GM12801 (cell line): ENCODE data around the gene CLN6.

Experiments
- TF ChIP-seq, protein P1 (sequence below): IDR thresholded peaks from one replicate; pipeline ENCODE4 v1.5.1; 2011; ENCODE audit warnings: control low read depth; ENCODE audit not compliant: insufficient read length; ENCODE audit errors: extremely low read depth

Gene CLN6

DNA sequence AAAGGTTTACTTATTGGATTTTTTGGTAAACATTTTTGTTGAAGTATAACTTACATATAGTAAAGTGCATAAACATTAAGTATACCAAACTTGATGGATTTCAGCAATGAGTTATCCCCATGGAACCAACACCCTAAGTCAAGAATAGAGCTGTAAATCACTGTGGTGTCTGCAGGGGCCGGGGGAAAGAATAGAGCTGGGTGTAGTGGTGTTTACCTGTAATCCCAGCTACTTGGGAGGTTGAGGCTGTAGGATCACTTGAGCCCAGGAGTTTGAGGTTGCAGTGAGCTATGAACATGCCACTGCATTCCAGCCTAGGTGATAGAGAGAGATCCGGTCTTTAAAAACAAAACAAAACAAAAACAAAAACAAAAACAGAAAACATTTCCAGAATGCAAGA is 34.8 kb upstream of the CLN6 start:
- TF ChIP-seq, protein P1, sequence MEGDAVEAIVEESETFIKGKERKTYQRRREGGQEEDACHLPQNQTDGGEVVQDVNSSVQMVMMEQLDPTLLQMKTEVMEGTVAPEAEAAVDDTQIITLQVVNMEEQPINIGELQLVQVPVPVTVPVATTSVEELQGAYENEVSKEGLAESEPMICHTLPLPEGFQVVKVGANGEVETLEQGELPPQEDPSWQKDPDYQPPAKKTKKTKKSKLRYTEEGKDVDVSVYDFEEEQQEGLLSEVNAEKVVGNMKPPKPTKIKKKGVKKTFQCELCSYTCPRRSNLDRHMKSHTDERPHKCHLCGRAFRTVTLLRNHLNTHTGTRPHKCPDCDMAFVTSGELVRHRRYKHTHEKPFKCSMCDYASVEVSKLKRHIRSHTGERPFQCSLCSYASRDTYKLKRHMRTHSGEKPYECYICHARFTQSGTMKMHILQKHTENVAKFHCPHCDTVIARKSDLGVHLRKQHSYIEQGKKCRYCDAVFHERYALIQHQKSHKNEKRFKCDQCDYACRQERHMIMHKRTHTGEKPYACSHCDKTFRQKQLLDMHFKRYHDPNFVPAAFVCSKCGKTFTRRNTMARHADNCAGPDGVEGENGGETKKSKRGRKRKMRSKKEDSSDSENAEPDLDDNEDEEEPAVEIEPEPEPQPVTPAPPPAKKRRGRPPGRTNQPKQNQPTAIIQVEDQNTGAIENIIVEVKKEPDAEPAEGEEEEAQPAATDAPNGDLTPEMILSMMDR = no peak

DNA sequence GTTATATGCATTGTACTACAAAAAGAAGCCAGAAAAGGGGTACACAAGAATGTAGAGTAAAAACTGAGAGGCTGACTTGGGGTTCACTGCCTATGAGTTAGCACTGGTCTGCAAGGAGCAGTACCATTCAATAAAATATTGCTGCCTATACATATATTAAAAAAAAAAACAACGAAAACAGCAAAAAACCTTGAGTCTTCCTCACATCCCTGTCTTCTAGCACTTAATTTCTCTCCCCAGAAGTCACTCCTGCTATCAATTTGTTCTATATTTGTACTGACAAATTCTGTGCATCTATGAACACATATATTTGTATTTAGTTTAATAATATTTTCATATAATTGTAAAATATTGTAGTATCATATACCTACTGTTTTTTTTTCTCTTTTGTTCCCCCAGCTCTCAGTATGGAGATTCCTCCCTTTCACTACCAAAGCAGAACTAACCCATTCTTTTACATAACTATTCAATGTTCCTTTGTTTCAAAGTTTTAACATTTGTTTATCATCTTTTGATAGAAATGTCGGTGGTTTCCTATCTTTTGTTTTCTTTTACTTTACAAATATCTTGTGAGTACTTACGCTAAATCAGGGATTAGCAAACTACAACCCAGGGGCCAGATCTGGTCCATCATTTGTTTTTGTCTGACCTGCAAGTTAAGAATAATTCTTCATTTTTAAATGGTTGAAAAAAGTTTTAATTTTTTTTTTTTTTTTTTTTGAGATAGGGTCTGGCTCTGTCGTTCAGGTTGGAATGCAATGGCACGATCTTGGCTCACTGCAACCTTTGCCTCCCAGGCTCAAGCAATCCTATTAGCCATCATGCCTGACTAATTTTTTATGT is 33.2 kb upstream of the CLN6 start:
- TF ChIP-seq, protein P1 = no peak

DNA sequence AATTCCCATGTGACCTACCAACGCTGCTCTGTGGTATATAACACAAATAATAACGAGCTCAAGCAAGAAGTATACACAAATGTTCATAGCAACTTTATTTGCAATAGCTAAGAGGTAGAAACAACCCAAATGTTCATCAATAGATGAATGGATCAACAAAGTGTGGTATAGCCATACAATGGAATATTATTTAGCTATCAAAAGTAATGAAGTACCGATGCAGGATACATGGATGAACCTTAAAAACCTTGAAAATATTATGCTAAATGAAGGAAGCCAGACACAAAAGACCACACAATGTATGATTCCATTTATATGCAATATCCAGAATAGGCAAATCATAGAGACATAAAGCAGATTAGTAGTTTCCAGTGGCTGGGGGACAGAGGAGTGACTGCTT is 32.5 kb upstream of the CLN6 start:
- TF ChIP-seq, protein P1 = no peak

DNA sequence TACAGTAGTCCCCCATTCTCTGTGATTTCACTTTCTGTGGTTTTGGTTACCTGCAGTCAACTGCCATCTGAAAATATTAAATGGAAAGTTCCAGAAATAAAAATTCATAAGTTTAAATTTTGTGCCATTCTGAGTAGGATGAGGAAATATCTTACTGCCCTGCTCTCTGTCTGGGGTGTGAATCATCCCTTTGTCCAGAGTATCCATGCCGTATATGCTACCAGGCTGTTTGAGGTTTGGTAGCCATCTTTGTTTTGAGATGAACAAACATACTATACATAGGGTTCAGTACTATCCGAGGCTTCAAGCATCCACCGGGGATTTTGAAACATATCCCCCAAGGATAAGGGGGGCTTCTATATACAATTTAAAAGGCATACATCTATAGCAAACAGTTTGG is 31.7 kb upstream of the CLN6 start:
- TF ChIP-seq, protein P1 = no peak

DNA sequence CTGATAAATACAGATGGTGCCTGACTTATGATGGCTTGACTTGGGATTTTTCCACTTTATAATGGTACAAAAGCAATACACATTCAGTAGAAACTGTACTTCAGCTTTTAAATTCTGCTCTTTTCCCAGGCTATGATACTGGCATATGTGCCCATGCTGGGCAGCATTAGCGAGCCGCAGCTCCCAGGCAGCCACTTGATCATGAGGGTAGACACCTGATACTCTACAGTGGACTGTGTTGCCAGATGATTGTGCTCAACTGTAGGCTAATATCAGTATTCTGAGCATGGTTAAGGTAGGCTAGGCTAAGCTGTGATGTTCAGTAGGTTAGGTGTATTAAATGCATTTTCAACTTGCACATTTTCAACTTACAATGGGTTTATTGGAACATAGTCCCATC is 30.4 kb upstream of the CLN6 start:
- TF ChIP-seq, protein P1 = no peak

DNA sequence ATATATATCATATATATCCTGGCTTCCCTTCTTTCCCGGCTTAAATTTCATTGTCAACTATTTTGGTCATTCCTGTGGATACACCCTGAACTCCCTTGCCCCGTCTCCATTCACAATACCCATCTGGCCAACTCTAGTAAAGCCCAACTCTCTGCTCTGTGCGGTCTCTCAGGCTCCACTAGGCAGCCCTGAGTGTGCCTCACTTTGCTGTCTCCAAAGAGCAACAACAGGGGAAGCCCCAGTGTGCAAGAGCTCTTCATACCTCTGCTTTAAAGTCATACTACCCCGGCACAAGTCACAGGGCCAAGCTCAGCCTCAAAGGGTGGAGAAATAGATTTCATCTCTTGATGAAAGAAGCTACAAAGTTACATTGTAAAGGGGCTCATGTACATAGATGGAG is 29.2 kb upstream of the CLN6 start:
- TF ChIP-seq, protein P1 = no peak

DNA sequence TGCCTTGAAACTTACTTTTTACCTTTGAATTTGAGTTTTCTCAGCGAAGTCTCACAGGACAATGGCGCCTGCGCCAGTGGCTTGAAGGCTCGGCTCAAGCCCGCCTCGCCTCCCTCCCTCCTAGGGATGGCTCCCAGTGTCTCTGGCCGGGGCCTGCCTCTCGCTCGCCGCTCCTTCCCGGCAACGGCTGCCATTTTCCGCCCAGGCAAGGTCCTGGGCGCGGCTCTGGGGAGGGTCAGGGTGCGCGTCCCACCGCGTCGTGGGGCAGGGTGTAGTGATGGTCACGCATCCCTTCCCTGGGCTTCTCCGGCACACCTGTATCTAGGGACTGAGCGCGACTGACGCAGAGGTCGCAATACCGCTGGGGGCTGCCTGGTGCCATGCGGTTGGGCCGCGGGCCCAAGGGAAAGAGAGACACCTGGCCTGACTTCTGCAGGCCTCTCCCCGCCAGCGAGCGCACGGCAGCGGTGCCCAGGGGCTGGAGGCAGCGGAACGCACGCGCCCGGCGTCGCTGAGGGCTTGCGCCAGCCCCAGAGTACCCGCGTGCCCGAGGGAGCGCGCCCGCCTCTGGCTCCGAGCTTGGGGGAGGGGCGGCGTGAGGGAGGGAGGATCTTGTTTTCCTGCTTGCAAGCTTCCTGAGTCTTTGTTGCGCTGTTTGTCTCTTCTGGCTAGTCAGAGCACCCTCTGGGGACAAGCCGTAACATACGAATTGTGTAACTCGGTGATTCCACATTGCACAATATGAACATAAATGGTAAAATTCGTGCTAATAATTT is 27.3 kb upstream of the CLN6 start:
- TF ChIP-seq, protein P1 = no peak
